ENCODE results near the gene AQR.
"Not testable (repeated sequence)": the region's sequence is repeated elsewhere in the genome, so short reads cannot be mapped to it uniquely, and the experiment has no call there.

Gene AQR

GRCh38 chr15:34952481-34952880 lies 17.1 kb downstream of the AQR start:
- DNase-seq, result no peak

GRCh38 chr15:34951993-34952392 lies 17.5 kb downstream of the AQR start:
- no peak for DNase-seq

DNA sequence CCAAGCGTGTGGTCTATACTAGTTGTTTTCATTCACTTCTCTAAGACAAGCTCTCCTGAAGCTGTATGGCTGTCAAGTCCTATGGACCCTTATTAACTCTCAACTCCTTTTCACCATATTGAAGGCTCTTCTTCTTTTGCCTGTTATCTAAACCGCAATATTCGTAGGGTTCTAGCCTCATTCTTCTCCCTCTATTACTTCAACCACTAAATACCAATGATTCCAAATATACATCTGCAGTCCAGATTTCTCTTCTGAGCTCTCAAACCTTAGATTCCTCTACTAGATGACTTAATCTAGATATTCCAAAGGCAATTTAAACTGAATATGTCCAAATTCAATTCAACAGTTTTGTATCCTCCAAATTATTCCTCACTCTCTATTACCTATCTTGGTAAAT lies 24.6 kb downstream of the AQR start:
- no peak for DNase-seq

DNA sequence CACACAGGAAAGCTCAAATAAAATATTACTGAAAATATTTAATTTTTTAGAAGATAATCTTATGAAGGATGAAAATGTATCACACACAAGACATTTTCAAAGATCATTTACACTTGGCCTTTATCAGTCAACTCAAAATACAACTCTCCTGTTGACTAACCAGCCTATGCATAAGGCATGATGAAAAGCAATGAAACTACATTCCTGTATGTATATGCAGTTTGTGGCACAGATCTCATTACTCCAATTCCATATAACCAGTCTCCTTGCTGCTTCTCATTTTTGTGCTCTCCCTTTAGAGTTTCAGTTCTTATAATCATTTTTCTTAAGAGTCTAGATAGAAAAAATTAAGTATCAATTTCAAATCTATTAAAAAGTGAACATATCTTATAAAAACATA lies 25.8 kb downstream of the AQR start:
- DNase-seq, result no peak

DNA sequence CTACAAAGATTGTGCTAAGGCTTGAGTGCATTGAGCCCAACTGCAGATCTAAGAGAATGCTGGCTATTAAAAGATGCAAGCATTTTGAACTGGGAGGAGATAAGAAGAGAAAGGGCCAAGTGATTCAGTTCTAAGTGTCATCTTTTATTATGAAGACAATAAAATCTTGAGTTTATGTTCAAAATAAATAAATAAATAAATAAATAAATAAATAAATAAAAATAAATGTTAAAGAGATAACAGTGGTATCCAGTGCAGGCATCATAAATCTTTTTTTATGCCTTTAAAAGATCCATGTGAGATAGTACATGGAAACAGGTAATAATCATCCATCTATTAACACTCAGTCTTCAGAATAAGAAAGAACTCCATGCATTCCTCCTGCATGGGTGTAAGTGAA lies 26.3 kb downstream of the AQR start:
- not testable (repeated sequence) for DNase-seq

DNA sequence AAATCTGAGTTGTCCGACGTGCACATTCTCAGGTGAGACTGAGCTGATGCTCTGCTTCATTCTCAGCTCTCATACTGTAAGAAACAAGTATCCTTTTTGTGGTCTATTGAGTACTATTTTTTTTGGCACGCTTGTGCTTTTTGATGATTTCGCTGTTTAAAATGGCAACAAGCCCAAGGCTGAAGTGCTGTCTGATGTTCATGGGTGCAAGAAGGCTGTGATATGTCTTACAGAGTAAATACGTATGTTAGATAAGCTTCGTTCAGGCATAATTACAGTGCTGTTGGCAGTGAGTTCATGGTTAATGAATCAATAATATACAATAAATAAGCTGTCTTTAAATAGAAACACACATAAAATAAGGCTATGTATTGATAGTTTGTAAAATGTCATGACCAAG lies 27.2 kb downstream of the AQR start:
- no peak for DNase-seq

DNA sequence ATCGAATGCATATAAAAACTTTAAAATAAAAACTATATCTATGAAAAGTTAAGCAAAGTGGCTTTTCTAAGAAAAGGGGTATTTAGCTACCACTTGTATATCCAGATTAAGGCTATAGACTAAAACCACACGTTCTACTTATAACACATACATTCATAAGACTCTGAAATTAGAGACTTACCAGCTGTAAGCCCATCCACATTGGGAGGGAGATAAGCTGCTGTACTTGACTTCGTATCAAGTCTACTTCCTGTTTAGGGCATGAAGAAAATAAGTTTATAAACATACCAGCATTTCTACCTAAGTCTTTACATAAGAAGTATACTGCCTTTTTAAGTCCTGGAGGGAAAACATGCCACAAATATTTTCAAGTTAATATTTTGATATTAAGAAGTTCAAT lies 27.7 kb downstream of the AQR start:
- DNase-seq, result no peak

DNA sequence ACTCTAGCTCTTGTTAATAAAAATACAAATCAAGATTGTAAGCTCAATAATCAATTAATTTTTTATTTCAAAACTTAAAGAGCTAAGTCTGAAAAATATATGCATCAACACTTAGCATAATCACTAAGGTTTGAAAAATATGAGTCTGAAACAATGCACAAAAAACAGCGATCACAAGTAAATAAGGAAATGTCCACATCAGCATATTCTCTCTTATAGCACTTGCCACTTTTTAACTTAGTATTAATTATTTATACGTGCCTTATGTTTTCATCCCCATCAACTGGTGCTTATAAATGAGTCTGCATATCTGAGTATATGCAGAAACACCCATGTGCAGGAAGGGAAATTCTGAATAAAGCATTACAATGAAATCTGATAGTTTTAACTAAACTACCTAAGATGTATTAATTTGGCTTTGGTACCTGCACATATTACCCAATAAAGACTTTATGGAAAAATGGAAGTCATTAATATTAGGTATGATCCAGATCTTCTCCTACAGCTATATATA lies 28.3 kb downstream of the AQR start:
- DNase-seq, result no peak

DNA sequence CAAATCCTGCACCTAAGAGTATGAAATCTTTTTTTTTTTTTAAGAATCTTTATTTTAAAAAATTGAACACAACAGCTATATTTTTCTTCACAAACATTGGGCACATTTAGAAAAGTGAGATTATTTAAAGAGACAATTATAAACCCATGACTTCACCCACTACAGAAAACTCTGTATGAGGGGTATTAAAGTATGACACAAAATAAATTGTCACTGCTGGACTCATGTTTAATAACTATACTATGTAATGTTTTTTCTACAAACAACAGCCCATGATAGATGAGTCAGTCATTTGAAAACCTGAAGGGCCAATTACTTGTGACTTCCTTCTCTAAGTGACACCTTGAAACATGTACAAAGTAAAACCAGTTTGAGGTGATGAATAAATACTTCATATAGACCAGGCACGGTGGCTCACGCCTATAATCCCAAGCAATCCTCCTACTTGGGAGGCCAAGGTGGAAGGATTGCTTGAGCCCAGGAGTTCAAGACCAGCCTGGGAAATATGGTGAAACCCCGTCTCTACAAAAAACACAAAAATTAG lies 36.0 kb downstream of the AQR start:
- DNase-seq, result no peak

DNA sequence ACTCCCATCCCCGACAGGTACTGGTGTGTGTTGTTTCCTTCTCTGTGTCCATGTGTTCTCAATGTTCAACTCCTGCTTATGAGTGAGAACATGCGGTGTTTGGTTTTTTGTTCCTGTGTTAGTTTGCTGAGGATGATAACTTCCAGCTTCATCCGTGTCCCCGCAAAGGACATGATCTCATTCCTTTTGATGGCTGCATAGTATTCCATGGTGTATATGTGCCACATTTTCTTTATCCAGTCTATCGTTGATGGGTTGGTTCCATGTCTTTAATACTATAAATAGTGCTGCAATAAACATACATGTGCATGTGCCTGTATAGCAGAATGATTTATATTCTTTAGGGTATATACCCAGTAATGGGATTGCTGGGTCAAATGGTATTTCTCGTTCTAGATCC lies 41.2 kb downstream of the AQR start:
- DNase-seq, result not testable (repeated sequence)

GRCh38 chr15:34927726-34928125 lies 41.8 kb downstream of the AQR start:
- no peak for DNase-seq

- DNase-seq, result no peak
These were observed 55.2 kb downstream of the AQR start for GRCh38 chr15:34914317-34914716.

DNA sequence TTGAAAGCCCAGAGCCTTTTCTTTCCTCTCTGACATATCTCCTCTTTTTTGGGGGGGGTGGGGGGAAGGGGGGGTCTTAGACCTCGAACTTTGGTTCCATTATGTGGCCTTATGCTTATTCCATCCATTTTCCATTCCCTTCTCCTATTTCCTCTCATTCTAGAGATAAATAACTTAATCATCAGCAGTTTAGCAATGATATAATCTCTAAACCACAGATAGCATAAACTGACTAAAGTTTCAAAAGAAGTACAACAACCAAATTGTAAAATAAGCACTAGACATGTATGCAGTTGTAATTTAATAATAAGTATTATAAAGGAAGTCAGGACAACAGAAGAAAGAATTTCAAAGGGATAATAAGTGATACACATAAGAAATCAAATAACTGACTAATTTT lies 64.5 kb downstream of the AQR start:
- DNase-seq, result no peak

GRCh38 chr15:34904527-34904926 lies 65.0 kb downstream of the AQR start:
- no peak for DNase-seq

DNA sequence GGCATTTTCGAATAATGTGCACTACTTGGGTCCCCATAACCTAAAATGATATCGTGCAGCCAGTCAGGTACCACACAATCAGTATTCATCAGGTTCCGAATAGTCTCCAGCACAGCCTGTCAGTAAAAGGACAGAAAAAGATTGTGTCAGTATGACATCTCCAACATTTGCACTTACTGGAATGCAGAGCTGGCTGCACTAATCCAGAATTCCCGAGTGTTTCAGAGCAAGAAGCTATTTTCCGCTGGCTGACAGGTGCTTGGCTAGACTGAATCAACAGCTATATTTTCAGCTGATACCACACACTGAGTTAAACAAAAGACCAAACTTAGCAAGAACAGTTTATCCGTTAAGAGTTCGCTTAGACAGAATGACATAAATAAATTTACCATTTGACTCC lies 68.8 kb downstream of the AQR start:
- no peak for DNase-seq

GRCh38 chr15:34896183-34896582 lies 73.4 kb downstream of the AQR start:
- no peak for DNase-seq

DNA sequence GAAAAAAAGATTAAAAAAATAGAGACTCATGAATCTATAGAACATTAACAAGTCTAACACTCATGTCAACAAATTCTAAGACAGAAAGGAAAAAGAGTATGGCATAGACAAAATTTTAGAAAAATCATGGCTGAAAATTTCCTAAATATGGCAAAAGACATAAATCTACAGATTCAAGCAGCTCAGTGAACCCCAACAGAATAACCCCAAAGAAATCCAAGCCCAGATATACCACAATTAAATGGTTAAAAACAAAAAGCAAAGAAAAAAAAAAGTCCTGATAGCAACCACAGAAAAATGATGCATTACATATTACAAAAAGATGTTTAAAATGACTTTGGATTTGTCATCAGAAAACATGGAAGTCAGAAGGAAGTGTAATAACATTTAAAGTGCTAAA lies 75.6 kb downstream of the AQR start:
- DNase-seq, result no peak

DNA sequence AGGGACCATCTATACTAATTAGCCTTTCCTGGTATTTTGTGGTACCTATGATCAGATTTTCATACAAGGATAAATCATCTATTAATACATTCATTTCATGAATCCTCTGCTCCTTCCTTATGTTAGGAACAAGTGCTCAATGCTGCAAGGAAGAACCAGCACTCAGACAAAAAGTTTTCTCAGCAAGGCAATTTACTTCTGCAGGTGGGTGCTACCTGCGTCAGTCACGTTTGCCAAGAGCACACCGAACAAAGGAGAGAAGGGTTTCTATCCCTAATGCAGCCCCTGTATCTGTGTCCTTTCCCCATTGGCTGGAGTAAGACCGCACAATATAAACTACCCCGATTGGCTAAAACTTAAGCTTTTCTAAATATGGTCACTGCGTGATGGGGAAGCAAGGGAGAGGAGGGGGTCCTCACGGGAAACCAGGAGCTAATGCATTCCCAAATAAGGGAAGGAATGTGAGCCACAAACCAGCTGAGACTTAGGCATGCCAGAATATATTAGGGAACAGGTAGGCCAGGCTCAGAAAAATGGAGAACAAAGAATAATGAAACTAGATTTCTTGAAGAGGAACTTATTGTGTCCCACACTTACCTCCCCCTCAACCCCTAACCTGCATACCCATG lies 76.5 kb downstream of the AQR start:
- DNase-seq, result no peak

GRCh38 chr15:34890424-34890823 lies 79.1 kb downstream of the AQR start:
- no peak for DNase-seq

GRCh38 chr15:34889476-34889875 lies 80.1 kb downstream of the AQR start:
- no peak for DNase-seq

- no peak for DNase-seq
These were observed 83.4 kb downstream of the AQR start for GRCh38 chr15:34886134-34886533.

- no peak for DNase-seq
These were observed 85.9 kb downstream of the AQR start for GRCh38 chr15:34883633-34884032.

DNA sequence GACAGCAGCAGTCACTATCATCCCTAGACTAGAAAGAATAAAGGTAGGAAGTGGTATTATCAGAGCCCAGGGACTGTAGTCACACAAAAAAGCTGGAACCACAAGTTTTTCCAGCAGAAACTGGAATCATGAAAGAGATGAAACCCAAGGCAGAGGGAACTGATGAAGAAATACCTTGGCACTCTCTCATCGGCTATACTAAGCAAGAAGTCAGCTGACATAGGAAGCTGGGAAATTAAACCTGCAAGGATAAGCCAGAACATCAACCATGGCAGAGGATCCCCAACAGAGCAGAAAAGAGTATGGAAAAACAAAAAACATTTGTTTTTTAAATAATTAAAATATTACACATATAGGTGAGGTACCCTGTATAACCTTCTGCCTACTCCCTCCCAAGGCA lies 86.5 kb downstream of the AQR start:
- DNase-seq, result no peak

DNA sequence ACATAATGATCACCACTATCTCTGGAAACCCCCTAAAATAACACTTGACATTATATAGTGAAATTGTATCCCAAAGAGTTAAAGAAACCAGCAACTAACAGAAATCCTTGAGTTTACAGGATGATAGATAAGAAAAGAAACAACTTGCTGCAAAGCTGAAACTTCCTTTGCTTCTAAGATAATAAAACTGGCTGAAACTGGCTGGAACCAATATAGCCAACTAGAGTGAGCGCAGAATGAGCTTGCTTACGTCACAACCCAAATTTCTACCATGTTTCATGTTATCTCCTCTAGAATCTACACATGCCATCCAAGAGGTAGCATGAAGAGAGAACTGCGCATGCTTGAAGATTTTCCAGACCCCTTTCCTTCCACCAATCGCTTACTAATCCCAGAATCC lies 90.4 kb downstream of the AQR start:
- DNase-seq, result no peak

DNA sequence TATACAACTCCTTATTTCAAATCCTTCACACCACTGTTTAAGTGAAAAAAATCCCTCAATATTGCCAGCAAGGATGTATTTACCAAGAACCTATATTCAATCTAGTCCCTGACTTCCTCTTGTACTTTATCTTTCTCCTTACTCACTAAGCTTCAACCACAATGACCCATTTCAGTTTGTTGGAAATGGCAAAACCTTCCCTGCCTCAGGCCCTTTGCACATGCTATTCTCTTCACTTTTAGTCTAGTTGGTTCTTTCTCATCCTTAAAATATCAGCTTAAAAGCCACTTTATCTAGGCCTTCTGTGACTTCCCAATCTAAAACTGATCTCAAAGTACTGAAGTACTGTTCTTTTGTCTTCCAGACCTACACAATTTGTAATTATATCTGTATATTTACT lies 92.9 kb downstream of the AQR start:
- DNase-seq, result no peak

Measured in CD4-positive, alpha-beta T cell treated with Interleukin-17A for 1 hour (primary cell).